H9 (cell line): ENCODE measurements around the gene PDCD6IP. TPM values are rescaled to one million over a fixed set of nuclear protein-coding genes. Genes with fewer than 3 reads are reported as not detected.

Source experiments
- DNase-seq: peaks from one replicate; pipeline ENCODE4 v3.0.0-alpha.2; 2017
- H2AFZ ChIP-seq: one replicate; pipeline ENCODE4 v1.6.1; 2013; ENCODE audit warnings: mild to moderate bottlenecking, low read length, control low read depth, moderate library complexity
- H2AK5ac ChIP-seq: 2 replicates; pipeline ENCODE4 v1.6.1; 2013; ENCODE audit warnings: low read length, control low read depth, mixed read lengths; ENCODE audit not compliant: insufficient read length
- H2BK120ac ChIP-seq: one replicate; pipeline ENCODE4 v1.6.1; 2013; ENCODE audit warnings: low read depth, mild to moderate bottlenecking, low read length, control low read depth, inconsistent platforms; ENCODE audit not compliant: poor library complexity, severe bottlenecking
- H2BK12ac ChIP-seq: 2 replicates; pipeline ENCODE4 v1.6.1; 2013; ENCODE audit warnings: low read length, control low read depth, mixed read lengths, low read depth; ENCODE audit not compliant: insufficient read length
- H2BK15ac ChIP-seq: 2 replicates; pipeline ENCODE4 v1.6.1; 2013; ENCODE audit warnings: low read depth, low read length, control low read depth
- H2BK20ac ChIP-seq: one replicate; pipeline ENCODE4 v1.6.1; 2013; ENCODE audit warnings: low read depth, mild to moderate bottlenecking, low read length, control low read depth, inconsistent platforms; ENCODE audit not compliant: poor library complexity, severe bottlenecking
- H2BK5ac ChIP-seq: 2 replicates; pipeline ENCODE4 v1.6.1; 2013; ENCODE audit warnings: low read length, control low read depth, mixed read lengths; ENCODE audit not compliant: insufficient read length
- H3K14ac ChIP-seq: 2 replicates; pipeline ENCODE4 v1.6.1; 2013; ENCODE audit warnings: low read length, control low read depth; ENCODE audit not compliant: insufficient read depth
- H3K18ac ChIP-seq: 2 replicates; pipeline ENCODE4 v1.6.1; 2013; ENCODE audit warnings: low read depth, mild to moderate bottlenecking, mixed read lengths, low read length, control low read depth; ENCODE audit not compliant: insufficient read length
- H3K23ac ChIP-seq: 2 replicates; pipeline ENCODE4 v1.6.1; 2013; ENCODE audit warnings: low read length, control low read depth, mixed read lengths, low read depth; ENCODE audit not compliant: insufficient read length
- H3K23me2 ChIP-seq: 2 replicates; pipeline ENCODE4 v1.6.1; 2013; ENCODE audit warnings: low read depth, mild to moderate bottlenecking, mixed read lengths, low read length, control low read depth; ENCODE audit not compliant: insufficient read length, poor library complexity, severe bottlenecking
- H3K27ac ChIP-seq: 2 replicates; pipeline ENCODE4 v1.5.1; 2013; ENCODE audit warnings: low read length, control low read depth, mixed read lengths, low read depth; ENCODE audit not compliant: insufficient read length
- H3K27me3 ChIP-seq: 2 replicates; pipeline ENCODE4 v1.6.1; 2013; ENCODE audit warnings: low read length, control low read depth, inconsistent platforms; ENCODE audit not compliant: insufficient read depth
- H3K4ac ChIP-seq: 2 replicates; pipeline ENCODE4 v1.6.1; 2013; ENCODE audit warnings: low read depth, mild to moderate bottlenecking, control low read depth, inconsistent platforms, low read length, moderate library complexity
- H3K4me1 ChIP-seq: 2 replicates; pipeline ENCODE4 v1.6.1; 2013; ENCODE audit warnings: low read length, control low read depth, inconsistent platforms; ENCODE audit not compliant: insufficient read depth
- H3K4me2 ChIP-seq: 2 replicates; pipeline ENCODE4 v1.6.1; 2013; ENCODE audit warnings: low read length, control low read depth, mixed read lengths; ENCODE audit not compliant: insufficient read length, insufficient read depth
- H3K56ac ChIP-seq: 2 replicates; pipeline ENCODE4 v1.6.1; 2013; ENCODE audit warnings: low read depth, mild to moderate bottlenecking, mixed read lengths, low read length, control low read depth; ENCODE audit not compliant: insufficient read length
- H3K79me1 ChIP-seq: 2 replicates; pipeline ENCODE4 v1.6.1; 2013; ENCODE audit warnings: low read depth, mild to moderate bottlenecking, moderate library complexity, low read length, control low read depth, inconsistent platforms; ENCODE audit not compliant: insufficient read depth, poor library complexity, severe bottlenecking
- H3K79me2 ChIP-seq: 2 replicates; pipeline ENCODE4 v1.6.1; 2013; ENCODE audit warnings: low read length, control low read depth, inconsistent platforms; ENCODE audit not compliant: insufficient read depth
- H3K9ac ChIP-seq: 2 replicates; pipeline ENCODE4 v1.6.1; 2013; ENCODE audit warnings: low read length, control low read depth, mixed read lengths; ENCODE audit not compliant: insufficient read length; ENCODE audit errors: extremely low read depth
- H3K9me3 ChIP-seq: one replicate; pipeline ENCODE4 v1.6.1; 2013; ENCODE audit warnings: low read depth, low read length, inconsistent platforms; ENCODE audit not compliant: control insufficient read depth
- H3T11ph ChIP-seq: one replicate; pipeline ENCODE4 v1.6.1; 2013; ENCODE audit warnings: mild to moderate bottlenecking, low read length, control low read depth, inconsistent platforms
- H4K20me1 ChIP-seq: one replicate; pipeline ENCODE4 v1.6.1; 2013; ENCODE audit not compliant: control insufficient read depth, insufficient read length, insufficient read depth
- H4K5ac ChIP-seq: 2 replicates; pipeline ENCODE4 v1.6.1; 2013; ENCODE audit warnings: low read depth, mild to moderate bottlenecking, mixed read lengths, low read length, control low read depth; ENCODE audit not compliant: insufficient read length
- H4K8ac ChIP-seq: replicated peaks from 2 replicates; pipeline ENCODE4 v1.6.1; 2013; ENCODE audit warnings: low read length, control low read depth, mixed read lengths, low read depth; ENCODE audit not compliant: insufficient read length
- H4K91ac ChIP-seq: 2 replicates; pipeline ENCODE4 v1.6.1; 2013; ENCODE audit warnings: low read depth, mild to moderate bottlenecking, moderate library complexity, mixed read lengths, low read length, control low read depth; ENCODE audit not compliant: insufficient read length
- H3K27ac Mint-ChIP-seq, 3 experiments: 2 replicates in 2 of 3; 3 replicates in 1 of 3; pipeline ENCODE4 v1.8.0; 2020 to 2021; ENCODE audit warnings: mixed read lengths in 3 of 3, mild to moderate bottlenecking in 1 of 3, moderate library complexity in 1 of 3
- H3K27me3 Mint-ChIP-seq: 2 replicates; pipeline ENCODE4 v1.8.0; 2021; ENCODE audit warnings: low read depth, mild to moderate bottlenecking, moderate library complexity, mixed read lengths
- H3K36me3 Mint-ChIP-seq, 3 experiments: 2 replicates in 2 of 3; 3 replicates in 1 of 3; pipeline ENCODE4 v1.8.0; 2020 to 2021; ENCODE audit warnings: low read depth in 3 of 3, mixed read lengths in 3 of 3; ENCODE audit not compliant: insufficient read depth in 1 of 3
- H3K4me1 Mint-ChIP-seq, 2 experiments: 2 replicates each; pipeline ENCODE4 v1.8.0; 2020; ENCODE audit warnings: mixed read lengths in 2 of 2
- H3K4me3 Mint-ChIP-seq, 2 experiments: 2 replicates in 1 of 2; 3 replicates in 1 of 2; pipeline ENCODE4 v1.8.0; 2020 to 2021; ENCODE audit warnings: mild to moderate bottlenecking in 2 of 2, mixed read lengths in 2 of 2, moderate library complexity in 1 of 2
- H3K9me3 Mint-ChIP-seq, 2 experiments: 2 replicates in 1 of 2; 3 replicates in 1 of 2; pipeline ENCODE4 v1.8.0; 2020; ENCODE audit warnings: mild to moderate bottlenecking in 2 of 2, mixed read lengths in 2 of 2, moderate library complexity in 1 of 2
- CTCF ChIP-seq: fragments of 200-600 bp; sonication (generic); conservative IDR thresholded peaks from 3 replicates; pipeline ENCODE4 v1.8.0; 2021; ENCODE audit warnings: antibody characterized with exemption, mild to moderate bottlenecking
- WGBS: extraction: QIAGEN DNeasy Blood & Tissue Kit; methylation state at CpG from one replicate; pipeline ENCODE4 v1.1.7; 2013; ENCODE audit warnings: missing lambda C conversion rate, low lambda C conversion rate, mixed read lengths; ENCODE audit not compliant: insufficient read length; ENCODE audit errors: extremely low coverage; 5-methylcytosine and 5-hydroxymethylcytosine counted together
- total RNA-seq: library from RNA; stranded (reverse); gene quantifications from 2 replicates; pipeline ENCODE4 v1.2.1, GENCODE V29; 2021

PDCD6IP gene
- total RNA-seq, 1 experiment from 2014 or later = 109 TPM

GRCh38 chr3:33897306-33897705 lies 98.9 kb downstream of the PDCD6IP start:
- H3K79me2 ChIP-seq = no peaks in the 10 kb centered on the region
- Mint-ChIP-seq H3K36me3 (no peaks in the 10 kb centered on the region), H3K4me1 (0 out of 4 replicates have a peak, but pooled peaks cover 0 to 2% of the 10 kb centered on the region in 2 experiments), H3K27ac (no peak overlapping the region), H3K9me3 (no peaks in the 10 kb centered on the region), H3K4me3 (no peak overlapping the region), H3K27me3 (no peaks in the 10 kb centered on the region)
- no peak overlapping the region for H2BK12ac ChIP-seq
- H3T11ph ChIP-seq = no peak overlapping the region
- no peaks in the 10 kb centered on the region for H3K23me2 ChIP-seq
- no peak overlapping the region for H3K4me2 ChIP-seq
- no peak overlapping the region for H2AK5ac ChIP-seq
- H2BK20ac ChIP-seq = no peak overlapping the region
- no peak overlapping the region for H3K27ac ChIP-seq
- H2BK120ac ChIP-seq = no peak overlapping the region
- DNase-seq = no peak
- no peaks in the 10 kb centered on the region for H3K9me3 ChIP-seq
- H3K56ac ChIP-seq = no peak overlapping the region
- H3K18ac ChIP-seq = no peak overlapping the region
- no peaks in the 10 kb centered on the region for H4K20me1 ChIP-seq
- no peak overlapping the region for H3K23ac ChIP-seq
- no peaks in the 10 kb centered on the region for H3K79me1 ChIP-seq
- WGBS = no CpG with 5 or more reads among the region's 1 CpG
- no peak overlapping the region for H2AFZ ChIP-seq
- H3K4ac ChIP-seq = no peak overlapping the region
- no peak overlapping the region for H4K91ac ChIP-seq
- H3K4me1 ChIP-seq = no peaks in the 10 kb centered on the region
- no peak overlapping the region for H2BK5ac ChIP-seq
- no peak overlapping the region for H4K5ac ChIP-seq
- no peak overlapping the region for H4K8ac ChIP-seq
- TF ChIP-seq CTCF = no peak
- H3K27me3 ChIP-seq = no peaks in the 10 kb centered on the region
- no peak overlapping the region for H3K14ac ChIP-seq
- no peak overlapping the region for H3K9ac ChIP-seq
- no peak overlapping the region for H2BK15ac ChIP-seq
